ENCODE results near the gene NTM.

- no peak for TF ChIP-seq CTCF (IDR thresholded peaks at IDR 0.05; ENCODE audit: low read depth, low read length, poor library complexity, severe bottlenecking)
- TF ChIP-seq EZH2phosphoT487 (IDR thresholded peaks at IDR 0.05; ENCODE audit: borderline replicate concordance, low read length) = no peak
Measured at GRCh38 chr11:132043714-132044113, 673.3 kb downstream of the NTM start.
